Hepatocyte (in vitro differentiated cells): Measurements from ENCODE around the gene MORN4. TPM values are rescaled to one million over a fixed set of nuclear protein-coding genes. Genes with fewer than 3 reads are reported as not detected.
A peak's percentile ranks its signal among the peaks of the same experiment; 100 is the strongest.
"Not testable (repeated sequence)": the region's sequence is repeated elsewhere in the genome, so short reads cannot be mapped to it uniquely, and the experiment has no call there.

Experiments
- DNase-seq: peaks from one replicate; pipeline ENCODE4 v3.0.0-alpha.2; 2016; ENCODE audit warnings: low spot score
- H2AFZ ChIP-seq: fragments of 200-600 bp; sonication (generic); 2 replicates; pipeline ENCODE4 v1.6.0; 2016; ENCODE audit warnings: antibody characterized with exemption, mild to moderate bottlenecking
- H3K27ac ChIP-seq: fragments of 200-600 bp; sonication (generic); 2 replicates; pipeline ENCODE4 v1.5.1; 2016; ENCODE audit warnings: mild to moderate bottlenecking
- H3K27me3 ChIP-seq: fragments of 200-600 bp; sonication (generic); 2 replicates; pipeline ENCODE4 v1.6.1; 2016
- H3K36me3 ChIP-seq: fragments of 200-600 bp; sonication (generic); replicated peaks from 2 replicates; pipeline ENCODE4 v1.5.1; 2016; ENCODE audit warnings: low read depth; ENCODE audit not compliant: insufficient read depth
- H3K4me1 ChIP-seq: fragments of 200-600 bp; sonication (generic); 2 replicates; pipeline ENCODE4 v1.5.1; 2016; ENCODE audit warnings: mild to moderate bottlenecking, moderate library complexity; ENCODE audit not compliant: insufficient read depth
- H3K4me2 ChIP-seq: fragments of 200-600 bp; sonication (generic); 2 replicates; pipeline ENCODE4 v1.6.0; 2016
- H3K4me3 ChIP-seq: fragments of 200-600 bp; sonication (generic); 2 replicates; pipeline ENCODE4 v1.5.1; 2016; ENCODE audit warnings: mild to moderate bottlenecking
- H3K79me2 ChIP-seq: fragments of 200-600 bp; sonication (generic); 2 replicates; pipeline ENCODE4 v1.6.0; 2017; ENCODE audit warnings: mild to moderate bottlenecking
- H3K9me2 ChIP-seq: fragments of 200-600 bp; sonication (generic); replicated peaks from 2 replicates; pipeline ENCODE4 v1.6.0; 2017; ENCODE audit warnings: mild to moderate bottlenecking; ENCODE audit not compliant: insufficient read depth
- H3K9me3 ChIP-seq: fragments of 200-600 bp; sonication (generic); 2 replicates; pipeline ENCODE4 v1.5.1; 2016; ENCODE audit warnings: low read depth, mild to moderate bottlenecking
- H4K20me1 ChIP-seq: fragments of 200-600 bp; sonication (generic); 2 replicates; pipeline ENCODE4 v1.6.0; 2016; ENCODE audit warnings: mild to moderate bottlenecking; ENCODE audit not compliant: insufficient read depth, poor library complexity, severe bottlenecking
- EZH2 ChIP-seq: fragments of 200-600 bp; sonication (generic); IDR thresholded peaks from 2 replicates; pipeline ENCODE4 v1.6.1; 2016; ENCODE audit warnings: antibody characterized with exemption, mild to moderate bottlenecking, borderline replicate concordance
- EZH2phosphoT487 ChIP-seq: fragments of 200-600 bp; sonication (generic); IDR thresholded peaks from one replicate; pipeline ENCODE4 v1.6.1; 2018; ENCODE audit warnings: antibody characterized with exemption, mild to moderate bottlenecking, low read depth, moderate library complexity; ENCODE audit not compliant: unreplicated experiment, severe bottlenecking
- WGBS: methylation state at CpG from one replicate; pipeline ENCODE4 v1.1.6; 2016; ENCODE audit warnings: low lambda C conversion rate; ENCODE audit errors: missing lambda C conversion rate; 5-methylcytosine and 5-hydroxymethylcytosine counted together
- polyA plus RNA-seq: library from polyadenylated mRNA; unstranded; fragments of >200 nt; fragmentation: Nextera tagmentation; extraction: Ambion mirVana; gene quantifications from 2 replicates; pipeline ENCODE4 v1.2.1, GENCODE V29; 2016
- total RNA-seq: library from RNA; depleted of rRNA; stranded (reverse); fragments of >200 nt; gene quantifications from 2 replicates; pipeline ENCODE4 v1.2.3, GENCODE V29; 2014
- TF ChIP-seq, protein P1 (sequence below): fragments of 200-600 bp; sonication (generic); IDR thresholded peaks from 2 replicates; pipeline ENCODE4 v1.5.1; 2016; ENCODE audit warnings: antibody characterized with exemption, mild to moderate bottlenecking; ENCODE audit not compliant: poor library complexity

The MORN4 gene
- total and polyA plus RNA-seq, 2 experiments from 2014 or later = 8.5 to 15.6 TPM

DNA sequence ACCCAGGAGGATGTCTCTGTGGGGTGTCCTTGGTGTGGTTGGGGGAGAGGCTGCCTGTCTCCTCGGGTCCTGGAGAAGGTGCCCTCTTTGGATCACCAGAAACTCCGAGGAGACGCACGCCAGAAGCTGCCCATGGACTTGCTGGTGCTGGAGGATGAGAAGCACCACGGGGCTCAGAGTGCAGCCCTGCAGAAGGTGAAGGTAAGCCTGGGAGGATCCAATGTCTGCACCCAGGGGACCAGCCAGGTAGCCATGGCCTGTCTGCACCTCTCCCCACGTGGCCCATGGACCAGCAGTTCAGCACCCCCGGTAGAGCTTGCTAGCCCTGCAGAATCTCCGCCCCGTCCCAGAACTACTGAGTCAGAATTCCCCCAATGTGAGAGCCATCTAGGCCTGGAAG, 55.6 kb downstream of the MORN4 start:
- no peak overlapping the region for H2AFZ ChIP-seq
- 83% methylated on average over 9 of the region's 9 CpGs for WGBS
- H3K4me1 ChIP-seq = peaks cover 6% of the 10 kb centered on the region

DNA sequence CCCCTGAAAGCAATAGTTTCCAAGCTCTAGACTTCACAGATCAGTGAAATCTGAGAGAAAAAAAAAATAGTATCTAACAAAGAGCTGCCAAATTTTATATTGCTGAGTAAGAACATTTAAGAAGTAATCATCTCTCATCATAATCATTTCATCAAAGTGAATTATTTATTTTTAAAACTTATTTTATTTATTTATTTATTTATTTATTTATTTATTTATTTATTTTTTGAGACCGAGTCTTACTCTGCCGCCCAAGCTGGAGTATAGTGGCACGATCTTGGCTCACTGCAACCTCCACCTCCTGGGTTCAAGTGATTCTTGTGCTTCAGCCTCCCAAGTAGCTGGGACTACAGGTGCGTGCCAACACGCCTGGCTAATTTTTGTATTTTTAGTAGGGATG, 56.8 kb downstream of the MORN4 start:
- not testable (repeated sequence) for H3K9me2 ChIP-seq, H3K4me2 ChIP-seq, H3K79me2 ChIP-seq, H3K4me3 ChIP-seq, H3K9me3 ChIP-seq, H4K20me1 ChIP-seq, H2AFZ ChIP-seq, H3K27me3 ChIP-seq, DNase-seq, H3K36me3 ChIP-seq, H3K27ac ChIP-seq
- WGBS = 40% methylated on average over 5 of the region's 5 CpGs
- H3K4me1 ChIP-seq = peaks cover 14% of the 10 kb centered on the region

More for the DNA sequence above, 55.6 kb downstream of the MORN4 start:
- no peak for TF ChIP-seq EZH2phosphoT487
- TF ChIP-seq, protein P1, sequence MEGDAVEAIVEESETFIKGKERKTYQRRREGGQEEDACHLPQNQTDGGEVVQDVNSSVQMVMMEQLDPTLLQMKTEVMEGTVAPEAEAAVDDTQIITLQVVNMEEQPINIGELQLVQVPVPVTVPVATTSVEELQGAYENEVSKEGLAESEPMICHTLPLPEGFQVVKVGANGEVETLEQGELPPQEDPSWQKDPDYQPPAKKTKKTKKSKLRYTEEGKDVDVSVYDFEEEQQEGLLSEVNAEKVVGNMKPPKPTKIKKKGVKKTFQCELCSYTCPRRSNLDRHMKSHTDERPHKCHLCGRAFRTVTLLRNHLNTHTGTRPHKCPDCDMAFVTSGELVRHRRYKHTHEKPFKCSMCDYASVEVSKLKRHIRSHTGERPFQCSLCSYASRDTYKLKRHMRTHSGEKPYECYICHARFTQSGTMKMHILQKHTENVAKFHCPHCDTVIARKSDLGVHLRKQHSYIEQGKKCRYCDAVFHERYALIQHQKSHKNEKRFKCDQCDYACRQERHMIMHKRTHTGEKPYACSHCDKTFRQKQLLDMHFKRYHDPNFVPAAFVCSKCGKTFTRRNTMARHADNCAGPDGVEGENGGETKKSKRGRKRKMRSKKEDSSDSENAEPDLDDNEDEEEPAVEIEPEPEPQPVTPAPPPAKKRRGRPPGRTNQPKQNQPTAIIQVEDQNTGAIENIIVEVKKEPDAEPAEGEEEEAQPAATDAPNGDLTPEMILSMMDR = no peak
- TF ChIP-seq EZH2 = no peak
- Histone ChIP-seq H3K27ac (no peak overlapping the region), H3K9me2 (no peaks in the 10 kb centered on the region), H3K36me3 (no peaks in the 10 kb centered on the region), H3K4me2 (no peak overlapping the region), H3K27me3 (no peaks in the 10 kb centered on the region), H3K79me2 (no peaks in the 10 kb centered on the region), H3K9me3 (no peaks in the 10 kb centered on the region), H4K20me1 (no peaks in the 10 kb centered on the region), H3K4me3 (no peak overlapping the region)
- DNase-seq = no peak

DNA sequence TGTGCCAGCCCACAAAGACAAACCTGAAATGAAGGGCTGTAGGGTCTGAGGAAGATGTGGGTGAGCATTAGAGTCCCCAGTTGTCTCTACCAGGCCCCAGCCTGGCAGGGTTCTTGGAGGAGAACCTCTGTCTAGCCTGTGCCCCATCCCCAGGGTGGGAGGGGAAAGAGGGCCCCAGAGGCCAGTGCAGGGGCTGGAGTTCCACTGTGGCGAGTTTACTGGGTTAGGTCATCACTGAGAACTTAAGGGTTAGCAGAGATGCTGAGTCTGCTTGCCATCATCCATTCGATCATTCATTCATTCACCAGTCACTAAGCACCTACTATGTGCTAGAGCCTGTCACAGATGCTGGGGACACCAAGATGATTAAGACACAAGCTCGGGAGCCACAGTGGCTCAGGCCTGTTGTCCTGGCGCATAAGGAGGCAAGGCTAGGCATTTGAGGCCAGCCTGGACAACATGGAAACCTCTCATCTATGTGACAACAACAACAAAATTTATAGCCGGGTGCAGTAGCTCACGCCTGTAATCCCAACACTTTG, 58.1 kb downstream of the MORN4 start:
- H3K27ac ChIP-seq = peak overlapping the region; percentile 20

GRCh38 chr10:97574374-97575126, 58.8 kb downstream of the MORN4 start:
- no peak overlapping the region for H2AFZ ChIP-seq
- H3K4me1 ChIP-seq = peaks cover 19% of the 10 kb centered on the region
- H4K20me1 ChIP-seq = no peaks in the 10 kb centered on the region
- peak overlapping the region; percentile 20 for H3K27ac ChIP-seq
- DNase-seq = peak; percentile 51
- TF ChIP-seq EZH2 (no peak), EZH2phosphoT487 (no peak)
- TF ChIP-seq, protein P1 = no peak
- H3K9me2 ChIP-seq = no peaks in the 10 kb centered on the region
- H3K4me3 ChIP-seq = no peak overlapping the region
- no peaks in the 10 kb centered on the region for H3K36me3 ChIP-seq
- H3K9me3 ChIP-seq = no peaks in the 10 kb centered on the region
- WGBS = 78% methylated on average over 4 of the region's 4 CpGs
- H3K27me3 ChIP-seq = no peaks in the 10 kb centered on the region
- no peak overlapping the region for H3K4me2 ChIP-seq
- no peaks in the 10 kb centered on the region for H3K79me2 ChIP-seq

More for the DNA sequence above, 58.1 kb downstream of the MORN4 start:
- H2AFZ ChIP-seq = no peak overlapping the region
- peaks cover 19% of the 10 kb centered on the region for H3K4me1 ChIP-seq
- H3K9me3 ChIP-seq = no peaks in the 10 kb centered on the region
- 89% methylated on average over 6 of the region's 6 CpGs for WGBS
- H3K9me2 ChIP-seq = no peaks in the 10 kb centered on the region
- no peaks in the 10 kb centered on the region for H3K79me2 ChIP-seq
- H3K4me3 ChIP-seq = no peak overlapping the region
- H3K36me3 ChIP-seq = no peaks in the 10 kb centered on the region
- no peak for DNase-seq
- no peak overlapping the region for H3K4me2 ChIP-seq
- no peaks in the 10 kb centered on the region for H4K20me1 ChIP-seq
- TF ChIP-seq, protein P1 = no peak
- no peak for TF ChIP-seq EZH2
- no peak for TF ChIP-seq EZH2phosphoT487
- H3K27me3 ChIP-seq = no peaks in the 10 kb centered on the region
